IMR-90 (cell line): ENCODE measurements around the gene FIBIN. TPM values are rescaled to one million over a fixed set of nuclear protein-coding genes. Genes with fewer than 3 reads are reported as not detected.
A peak's percentile ranks its signal among the peaks of the same experiment; 100 is the strongest.

Source experiments
- ATAC-seq: fragments of 200-7000 bp; cut with Tn5 transposase; 2 replicates; pipeline ENCODE4 v1.9.1; 2020; ENCODE audit warnings: low read depth, mild to moderate bottlenecking, moderate library complexity
- BruUV-seq: library from RNA; stranded (reverse); fragments of 400-500 nt; replicated peaks from 2 replicates; lab custom pipeline; 2021; lab: Mats Ljungman, UMichigan
- CTCF ChIA-PET: fragments of 300-600 bp; formaldehyde crosslinking; extraction: SDS; loops from one replicate; lab custom pipeline; 2021; ENCODE audit warnings: antibody characterized with exemption; lab: Yijun Ruan, JAX
- POLR2A ChIA-PET: fragments of 300-600 bp; sonication (Branson Sonifier 250); formaldehyde crosslinking; loops from one replicate; lab custom pipeline; 2022; ENCODE audit warnings: antibody characterized with exemption; ENCODE audit not compliant: unreplicated experiment; lab: Charles Lee
- DNase-seq: peaks from one replicate; pipeline ENCODE4 v3.0.0; 2013
- H2AFZ ChIP-seq: replicated peaks from 2 replicates; pipeline ENCODE3; 2013; ENCODE audit warnings: low read length, mild to moderate bottlenecking; ENCODE audit not compliant: poor library complexity
- H2AK5ac ChIP-seq: 2 replicates; pipeline ENCODE4 v1.6.1; 2013; ENCODE audit warnings: low read depth, low read length, inconsistent platforms
- H2AK9ac ChIP-seq: replicated peaks from 2 replicates; pipeline ENCODE3; 2013; ENCODE audit warnings: mild to moderate bottlenecking, low read depth, low read length, moderate library complexity; ENCODE audit not compliant: poor library complexity
- H2BK120ac ChIP-seq: 2 replicates; pipeline ENCODE4 v1.6.1; 2013; ENCODE audit warnings: low read depth, low read length, inconsistent platforms
- H2BK15ac ChIP-seq: 3 replicates; pipeline ENCODE4 v1.6.1; 2013; ENCODE audit warnings: low read depth, low read length, inconsistent platforms
- H2BK20ac ChIP-seq: 2 replicates; pipeline ENCODE4 v1.6.1; 2013; ENCODE audit warnings: low read depth, mild to moderate bottlenecking, inconsistent platforms, low read length, moderate library complexity
- H2BK5ac ChIP-seq: 2 replicates; pipeline ENCODE4 v1.6.1; 2013; ENCODE audit warnings: mild to moderate bottlenecking, low read depth, low read length, inconsistent platforms; ENCODE audit not compliant: poor library complexity, severe bottlenecking
- H3K14ac ChIP-seq: replicated peaks from 2 replicates; pipeline ENCODE4 v1.6.1; 2013; ENCODE audit warnings: low read depth, low read length, inconsistent platforms
- H3K18ac ChIP-seq: 2 replicates; pipeline ENCODE4 v1.6.1; 2013; ENCODE audit warnings: low read depth, low read length, control low read depth
- H3K23ac ChIP-seq: 2 replicates; pipeline ENCODE4 v1.6.1; 2013; ENCODE audit warnings: low read depth, low read length, inconsistent platforms
- H3K27ac ChIP-seq: 2 replicates; pipeline ENCODE4 v1.5.1; 2013; ENCODE audit warnings: mild to moderate bottlenecking, control low read depth, low read length; ENCODE audit not compliant: insufficient read depth
- H3K27me3 ChIP-seq: 2 replicates; pipeline ENCODE4 v1.6.1; 2013; ENCODE audit warnings: low read length; ENCODE audit not compliant: control insufficient read depth, insufficient read depth
- H3K36me3 ChIP-seq: 2 replicates; pipeline ENCODE4 v1.6.1; 2013; ENCODE audit warnings: low read length, mixed read lengths; ENCODE audit not compliant: control insufficient read depth, insufficient read depth
- H3K4ac ChIP-seq: 2 replicates; pipeline ENCODE4 v1.6.1; 2013; ENCODE audit warnings: low read depth, low read length, inconsistent platforms
- H3K4me1 ChIP-seq: 2 replicates; pipeline ENCODE4 v1.6.1; 2013; ENCODE audit warnings: low read length, mixed read lengths; ENCODE audit not compliant: control insufficient read depth, insufficient read depth
- H3K4me2 ChIP-seq: 2 replicates; pipeline ENCODE4 v1.6.1; 2013; ENCODE audit warnings: low read depth, mild to moderate bottlenecking, control low read depth, low read length, moderate library complexity
- H3K4me3 ChIP-seq: 2 replicates; pipeline ENCODE4 v1.5.1; 2013; ENCODE audit warnings: low read depth, mild to moderate bottlenecking, control low read depth, low read length, moderate library complexity; ENCODE audit not compliant: insufficient read depth
- H3K56ac ChIP-seq: 2 replicates; pipeline ENCODE4 v1.6.1; 2013; ENCODE audit warnings: low read length, inconsistent platforms; ENCODE audit not compliant: insufficient read depth; ENCODE audit errors: extremely low read depth
- H3K79me1 ChIP-seq, 2 experiments: 2 replicates each; pipeline ENCODE4 v1.6.1; 2013; ENCODE audit warnings: low read length in 2 of 2, inconsistent platforms in 1 of 2, low read depth in 1 of 2
- H3K9ac ChIP-seq: 2 replicates; pipeline ENCODE4 v1.6.1; 2013; ENCODE audit warnings: low read depth, low read length, control low read depth
- H3K9me1 ChIP-seq: 2 replicates; pipeline ENCODE4 v1.6.1; 2013; ENCODE audit warnings: low read length, inconsistent platforms; ENCODE audit not compliant: insufficient read depth
- H3K9me3 ChIP-seq: 2 replicates; pipeline ENCODE4 v1.6.1; 2013; ENCODE audit warnings: low read length; ENCODE audit not compliant: control insufficient read depth, insufficient read depth
- H4K20me1 ChIP-seq: 2 replicates; pipeline ENCODE4 v1.6.1; 2013; ENCODE audit warnings: low read length, inconsistent platforms; ENCODE audit not compliant: insufficient read depth
- H4K5ac ChIP-seq: 2 replicates; pipeline ENCODE4 v1.6.1; 2013; ENCODE audit warnings: mild to moderate bottlenecking, low read depth, low read length, control low read depth
- H4K8ac ChIP-seq, 2 experiments: 2 replicates each; pipeline ENCODE4 v1.6.1; 2013; ENCODE audit warnings: low read depth in 2 of 2, low read length in 2 of 2, control low read depth in 1 of 2, inconsistent platforms in 1 of 2
- H4K91ac ChIP-seq: 2 replicates; pipeline ENCODE4 v1.6.1; 2013; ENCODE audit warnings: low read depth, low read length, inconsistent platforms; ENCODE audit not compliant: insufficient read depth
- BHLHE40 ChIP-seq: fragments of 150-350 bp; IDR thresholded peaks from 2 replicates; pipeline ENCODE4 v1.6.1; 2016; ENCODE audit warnings: mild to moderate bottlenecking, low read depth, low read length
- ELK1 ChIP-seq: fragments of 150-350 bp; IDR thresholded peaks from 2 replicates; pipeline ENCODE4 v1.6.1; 2016; ENCODE audit warnings: low read depth, mild to moderate bottlenecking, low read length, moderate library complexity, borderline replicate concordance
- FOS ChIP-seq: fragments of 150-350 bp; IDR thresholded peaks from 2 replicates; pipeline ENCODE4 v1.6.1; 2016; ENCODE audit warnings: low read depth, low read length
- MAFK ChIP-seq: IDR thresholded peaks from 2 replicates; pipeline ENCODE4 v1.6.1; 2012; ENCODE audit warnings: low read depth, low read length, improper control_type of control experiment
- MAZ ChIP-seq: IDR thresholded peaks from 2 replicates; pipeline ENCODE4 v1.6.1; 2012; ENCODE audit warnings: low read depth, mild to moderate bottlenecking, low read length, improper control_type of control experiment, moderate library complexity, borderline replicate concordance
- MXI1 ChIP-seq: IDR thresholded peaks from 2 replicates; pipeline ENCODE4 v1.6.1; 2012; ENCODE audit warnings: low read depth, mild to moderate bottlenecking, low read length, moderate library complexity, borderline replicate concordance
- POLR2A ChIP-seq: IDR thresholded peaks from 2 replicates; pipeline ENCODE4 v1.6.1; 2012; ENCODE audit warnings: mild to moderate bottlenecking, low read depth, low read length
- RCOR1 ChIP-seq: IDR thresholded peaks from 2 replicates; pipeline ENCODE4 v1.6.1; 2012; ENCODE audit warnings: mild to moderate bottlenecking, low read length, improper control_type of control experiment; ENCODE audit not compliant: insufficient replicate concordance
- RFX5 ChIP-seq: IDR thresholded peaks from 2 replicates; pipeline ENCODE4 v1.8.0; 2012; ENCODE audit warnings: low read depth, mild to moderate bottlenecking, low read length, moderate library complexity
- SMC3 ChIP-seq: fragments of 150-350 bp; IDR thresholded peaks from 2 replicates; pipeline ENCODE4 v1.6.1; 2016; ENCODE audit warnings: low read depth, mild to moderate bottlenecking, antibody characterized with exemption, low read length, moderate library complexity
- WGBS, 2 experiments: methylation state at CpG; one replicate each; pipeline versions ENCODE4 v1.1.5 to v1.1.7; 2013; ENCODE audit warnings: missing lambda C conversion rate in 2 of 2; ENCODE audit not compliant: insufficient read length in 1 of 2; ENCODE audit errors: extremely low coverage in 2 of 2; 5-methylcytosine and 5-hydroxymethylcytosine counted together
- dilution Hi-C: fragments of 300-500 bp; cut with HindIII; formaldehyde crosslinking; loops from one replicate; pipeline ENCODE4 v1.14.3; 2018; ENCODE audit warnings: low sequenced_read_pairs; ENCODE audit not compliant: unreplicated experiment
- in situ Hi-C: fragments of 300-500 bp; cut with MboI; formaldehyde crosslinking; loops from 3 replicates; pipeline ENCODE4 v1.14.3; 2019; ENCODE audit warnings: low sequenced_read_pairs, inconsistent platforms, mixed read lengths
- intact Hi-C: fragments of 100-400 bp; cut with micrococcal nuclease; formaldehyde crosslinking; loops from 2 replicates; pipeline ENCODE4 v1.10.0; 2022
- polyA plus RNA-seq, 3 experiments: library from polyadenylated mRNA; depleted of rRNA; stranded (reverse); fragments of >200 nt; gene quantifications; 2 replicates each; pipeline ENCODE4 v1.2.3, GENCODE V29; 2012; ENCODE audit warnings: low replicate concordance in 1 of 3
- total RNA-seq: library from RNA; depleted of rRNA; stranded (reverse); fragments of >200 nt; gene quantifications from 2 replicates; pipeline ENCODE4 v1.2.3, GENCODE V29; 2012
- TF ChIP-seq, protein P1 (sequence below): conservative IDR thresholded peaks from 2 replicates; pipeline ENCODE4 v1.5.1; 2012; ENCODE audit warnings: mild to moderate bottlenecking, low read depth, low read length, improper control_type of control experiment

FIBIN gene
- total and polyA plus RNA-seq, 2 of the 4 experiments (the other 2 are of a cell fraction), result 5.7 to 6.1 TPM

- Histone ChIP-seq H3K56ac (no peak overlapping the region), H4K91ac (no peak overlapping the region), H3K4me1 (peaks cover 5% of the 10 kb centered on the region), H3K27me3 (no peaks in the 10 kb centered on the region), H3K14ac (no peak overlapping the region), H3K4me3 (no peak overlapping the region), H3K9me3 (no peaks in the 10 kb centered on the region), H3K36me3 (no peaks in the 10 kb centered on the region), H3K9me1 (peaks cover 3% of the 10 kb centered on the region; the same call in 1 of the 2 replicates), H2BK20ac (no peak overlapping the region), H3K23ac (no peak overlapping the region), H3K4me2 (peak overlapping the region; percentile 57), H3K18ac (peak overlapping the region; percentile 77; the same call in 1 of the 2 replicates), H2BK120ac (no peak overlapping the region; the same call in 1 of the 2 replicates), H4K8ac (no peak overlapping the region), H2AK9ac (no peak overlapping the region), H4K20me1 (no peaks in the 10 kb centered on the region), H3K9ac (no peak overlapping the region), H2AK5ac (no peak overlapping the region), H2BK15ac (no peak overlapping the region), H3K27ac (peak overlapping the region; percentile 83; the same call in 1 of the 2 replicates), H2AFZ (no peak overlapping the region), H3K79me1 (no peaks in the 10 kb centered on the region), H3K4ac (no peak overlapping the region), H4K5ac (no peak overlapping the region), H2BK5ac (peak overlapping the region; percentile 70)
- intact Hi-C loops, result loop anchor here (1.0 kb wide), 1 partner anchor 34 kb away; no protein-coding TSS in a partner anchor
- TF ChIP-seq SMC3 (no peak), RFX5 (no peak), FOS (no peak), MXI1 (no peak), BHLHE40 (no peak), RCOR1 (no peak), ELK1 (no peak), MAZ (no peak), POLR2A (no peak), MAFK (no peak)
- TF ChIP-seq, protein P1, sequence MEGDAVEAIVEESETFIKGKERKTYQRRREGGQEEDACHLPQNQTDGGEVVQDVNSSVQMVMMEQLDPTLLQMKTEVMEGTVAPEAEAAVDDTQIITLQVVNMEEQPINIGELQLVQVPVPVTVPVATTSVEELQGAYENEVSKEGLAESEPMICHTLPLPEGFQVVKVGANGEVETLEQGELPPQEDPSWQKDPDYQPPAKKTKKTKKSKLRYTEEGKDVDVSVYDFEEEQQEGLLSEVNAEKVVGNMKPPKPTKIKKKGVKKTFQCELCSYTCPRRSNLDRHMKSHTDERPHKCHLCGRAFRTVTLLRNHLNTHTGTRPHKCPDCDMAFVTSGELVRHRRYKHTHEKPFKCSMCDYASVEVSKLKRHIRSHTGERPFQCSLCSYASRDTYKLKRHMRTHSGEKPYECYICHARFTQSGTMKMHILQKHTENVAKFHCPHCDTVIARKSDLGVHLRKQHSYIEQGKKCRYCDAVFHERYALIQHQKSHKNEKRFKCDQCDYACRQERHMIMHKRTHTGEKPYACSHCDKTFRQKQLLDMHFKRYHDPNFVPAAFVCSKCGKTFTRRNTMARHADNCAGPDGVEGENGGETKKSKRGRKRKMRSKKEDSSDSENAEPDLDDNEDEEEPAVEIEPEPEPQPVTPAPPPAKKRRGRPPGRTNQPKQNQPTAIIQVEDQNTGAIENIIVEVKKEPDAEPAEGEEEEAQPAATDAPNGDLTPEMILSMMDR, result no peak
- dilution Hi-C loops, result no loop called here
- ATAC-seq, result peak; percentile 24
- BruUV-seq, result no TSS peak
- DNase-seq, result peak; percentile 31
- ChIA-PET POLR2A (no interaction called here), CTCF (no interaction called here)
- in situ Hi-C loops, result no loop called here
- WGBS, 2 experiments, result no CpG with 5 or more reads among the region's 4 CpGs
These were observed 20.0 kb downstream of the FIBIN start for GRCh38 chr11:27013781-27014361.
